Chondrocyte (in vitro differentiated cells): ENCODE results near the gene ERCC6. TPM values are rescaled to one million over a fixed set of nuclear protein-coding genes. Genes with fewer than 3 reads are reported as not detected.

ENCODE experiments used
- DNase-seq: peaks from one replicate; pipeline ENCODE4 v3.0.0; 2021; ENCODE audit warnings: mixed read lengths, low spot score
- H3K27ac Mint-ChIP-seq: one replicate; pipeline ENCODE4 v1.8.0; 2021; ENCODE audit warnings: mild to moderate bottlenecking, moderate library complexity, mixed read lengths; ENCODE audit not compliant: unreplicated experiment
- H3K27me3 Mint-ChIP-seq: 2 replicates; pipeline ENCODE4 v1.8.0; 2021; ENCODE audit warnings: low read depth, mixed read lengths
- H3K36me3 Mint-ChIP-seq: 2 replicates; pipeline ENCODE4 v1.8.0; 2021; ENCODE audit warnings: low read depth, mixed read lengths
- H3K4me1 Mint-ChIP-seq: 2 replicates; pipeline ENCODE4 v1.8.0; 2021; ENCODE audit warnings: low read depth, mild to moderate bottlenecking, mixed read lengths
- H3K4me3 Mint-ChIP-seq: one replicate; pipeline ENCODE4 v1.8.0; 2021; ENCODE audit warnings: mild to moderate bottlenecking, moderate library complexity, mixed read lengths; ENCODE audit not compliant: unreplicated experiment
- H3K9me3 Mint-ChIP-seq: 2 replicates; pipeline ENCODE4 v1.8.0; 2021; ENCODE audit warnings: low read depth, mixed read lengths
- CTCF ChIP-seq: fragments of 200-600 bp; sonication (generic); IDR thresholded peaks from 2 replicates; pipeline ENCODE4 v1.5.0; 2021; ENCODE audit warnings: antibody characterized with exemption, mild to moderate bottlenecking, moderate library complexity
- total RNA-seq: library from RNA; stranded (reverse); gene quantifications from 3 replicates; pipeline ENCODE4 v1.2.1, GENCODE V29; 2021

The ERCC6 gene
- total RNA-seq, 1 donor from 2014 or later, result 41.5 TPM

- Mint-ChIP-seq H3K4me3 (no peak overlapping the region), H3K9me3 (no peaks in the 10 kb centered on the region), H3K4me1 (peaks cover 39% of the 10 kb centered on the region), H3K36me3 (peaks cover 21% of the 10 kb centered on the region), H3K27me3 (no peaks in the 10 kb centered on the region), H3K27ac (no peak overlapping the region)
- TF ChIP-seq CTCF, result no peak
- no peak for DNase-seq
Measured at GRCh38 chr10:49521062-49521461, 17.9 kb downstream of the ERCC6 start.

- H3K27me3 Mint-ChIP-seq, result no peaks in the 10 kb centered on the region
- H3K4me1 Mint-ChIP-seq, result peaks cover 35% of the 10 kb centered on the region
- H3K4me3 Mint-ChIP-seq, result no peak overlapping the region
- peak overlapping the region; percentile 37 for H3K27ac Mint-ChIP-seq
- H3K9me3 Mint-ChIP-seq, result no peaks in the 10 kb centered on the region
- peaks cover 19% of the 10 kb centered on the region for H3K36me3 Mint-ChIP-seq
- TF ChIP-seq CTCF, result no peak
- DNase-seq, result no peak
Measured at GRCh38 chr10:49520122-49520775, 18.7 kb downstream of the ERCC6 start.

GRCh38 chr10:49519717-49520116 is 19.2 kb downstream of the ERCC6 start:
- H3K36me3 Mint-ChIP-seq, result peaks cover 21% of the 10 kb centered on the region

GRCh38 chr10:49518982-49519578 is 19.8 kb downstream of the ERCC6 start:
- TF ChIP-seq CTCF, result peak; percentile 86
- peaks cover 15% of the 10 kb centered on the region for H3K36me3 Mint-ChIP-seq
- no peaks in the 10 kb centered on the region for H3K9me3 Mint-ChIP-seq
- no peaks in the 10 kb centered on the region for H3K27me3 Mint-ChIP-seq
- peaks cover 31% of the 10 kb centered on the region for H3K4me1 Mint-ChIP-seq
- no peak overlapping the region for H3K4me3 Mint-ChIP-seq
- H3K27ac Mint-ChIP-seq, result peak overlapping the region; percentile 57
- no peak for DNase-seq

More at GRCh38 chr10:49519717-49520116, 19.2 kb downstream of the ERCC6 start:
- Mint-ChIP-seq H3K27me3 (no peaks in the 10 kb centered on the region), H3K4me3 (no peak overlapping the region), H3K4me1 (peaks cover 35% of the 10 kb centered on the region), H3K9me3 (no peaks in the 10 kb centered on the region), H3K27ac (peak overlapping the region; percentile 8)
- no peak for DNase-seq
- TF ChIP-seq CTCF, result no peak

GRCh38 chr10:49518566-49518965 is 20.4 kb downstream of the ERCC6 start:
- H3K4me1 Mint-ChIP-seq, result peaks cover 28% of the 10 kb centered on the region
- no peak for DNase-seq
- H3K9me3 Mint-ChIP-seq, result no peaks in the 10 kb centered on the region
- no peak for TF ChIP-seq CTCF
- H3K4me3 Mint-ChIP-seq, result no peak overlapping the region
- H3K27me3 Mint-ChIP-seq, result no peaks in the 10 kb centered on the region
- H3K36me3 Mint-ChIP-seq, result peaks cover 13% of the 10 kb centered on the region
- no peak overlapping the region for H3K27ac Mint-ChIP-seq
